GM19025 (cell line): ENCODE measurements around the gene LAG3.

Experiments
- ATAC-seq: cut with Tn5 transposase; IDR thresholded peaks from one replicate; pipeline ENCODE4 v1.9.1; 2021; ENCODE audit warnings: mild to moderate bottlenecking, low read depth, moderate library complexity; ENCODE audit not compliant: unreplicated experiment

The LAG3 gene

GRCh38 chr12:6752921-6753771 lies 19.2 kb upstream of the LAG3 start, which contains the start of gene MLF2:
Gene MLF2 (minus strand): TSS chr12:6753141. CDS start chr12:6752334, 807 bp downstream.
- ATAC-seq = peak; percentile 79

- ATAC-seq = no peak
These were observed 18.5 kb upstream of the LAG3 start for GRCh38 chr12:6753772-6754356.

GRCh38 chr12:6754411-6754810 lies 17.9 kb upstream of the LAG3 start:
- ATAC-seq = no peak

GRCh38 chr12:6757028-6757690 lies 15.2 kb upstream of the LAG3 start:
- ATAC-seq = no peak

GRCh38 chr12:6758506-6759095 lies 13.7 kb upstream of the LAG3 start:
- ATAC-seq = no peak

GRCh38 chr12:6759741-6760140 lies 12.6 kb upstream of the LAG3 start:
- no peak for ATAC-seq

- ATAC-seq = no peak
These were observed 8.9 kb upstream of the LAG3 start for GRCh38 chr12:6763380-6763779.

- peak; percentile 72 for ATAC-seq
These were observed 8.1 kb upstream of the LAG3 start for GRCh38 chr12:6764011-6764828.

- ATAC-seq = no peak
These were observed 7.2 kb upstream of the LAG3 start for GRCh38 chr12:6765048-6765633.

GRCh38 chr12:6765634-6766581 lies 6.4 kb upstream of the LAG3 start, which contains the start of gene PTMS:
Gene PTMS (plus strand): TSS chr12:6766363. CDS start chr12:6766706, 343 bp downstream.
- peak; percentile 11 for ATAC-seq

- peak; percentile 52 for ATAC-seq
These were observed 5.5 kb upstream of the LAG3 start for GRCh38 chr12:6766651-6767349.

- no peak for ATAC-seq
These were observed 4.7 kb upstream of the LAG3 start for GRCh38 chr12:6767353-6768319.

GRCh38 chr12:6768437-6768914 lies 3.8 kb upstream of the LAG3 start:
- ATAC-seq = no peak

- ATAC-seq = no peak
These were observed 3.3 kb upstream of the LAG3 start for GRCh38 chr12:6768990-6769389.

GRCh38 chr12:6769666-6770065 lies 2.7 kb upstream of the LAG3 start:
- ATAC-seq = no peak

GRCh38 chr12:6770094-6770493 lies 2.2 kb upstream of the LAG3 start:
- no peak for ATAC-seq

GRCh38 chr12:6770600-6770999 lies 1.7 kb upstream of the LAG3 start:
- no peak for ATAC-seq
